ENCODE results near the gene PTPRJ. TPM values are rescaled to one million over a fixed set of nuclear protein-coding genes. Genes with fewer than 3 reads are reported as not detected.
A peak's percentile ranks its signal among the peaks of the same experiment; 100 is the strongest.

The PTPRJ gene
- total and polyA plus RNA-seq, 2 donors (not counting 3 experiments of a cell fraction or from before 2014, with no cell fraction given), result 3.1 to 7.7 TPM

DNA sequence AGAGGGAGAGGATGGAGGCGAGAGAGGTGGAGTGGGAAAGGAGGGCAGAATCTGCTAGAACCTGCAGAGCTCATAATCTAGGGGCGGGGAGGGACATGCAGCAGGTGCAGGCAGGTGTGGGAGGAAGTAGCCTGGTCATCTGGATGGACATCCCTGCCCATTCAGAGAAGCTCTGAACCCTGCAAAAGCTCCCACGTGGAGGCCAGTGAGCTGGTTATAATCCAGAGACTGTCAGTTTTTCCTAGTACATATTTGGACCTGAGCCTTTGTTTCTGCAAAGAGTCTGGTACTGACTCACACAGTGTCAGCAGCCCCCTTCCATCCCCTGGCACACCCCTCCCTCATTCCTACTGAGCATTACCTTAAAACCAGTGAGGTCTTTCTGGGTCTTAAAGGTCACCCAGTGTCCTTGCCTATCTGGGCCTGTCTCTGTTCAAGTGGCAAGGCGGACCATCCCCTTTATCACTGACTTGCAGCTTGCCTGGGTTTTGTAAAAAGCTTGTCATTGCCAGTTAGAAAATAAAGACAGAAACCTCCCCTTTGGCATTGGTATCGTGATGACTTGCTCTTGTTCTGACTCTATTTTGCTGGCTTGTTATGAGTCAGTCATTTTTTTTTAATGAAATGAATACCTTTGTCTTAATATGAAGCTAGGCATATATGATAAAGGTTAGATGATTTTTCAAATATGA lies 26.1 kb downstream of the PTPRJ start:
- H3K79me2 ChIP-seq (ENCODE audit: control insufficient read depth, insufficient read depth, low read length), result no peaks in the 10 kb centered on the region
- ChIA-PET CTCF (interaction anchor here (1.2 to 1.5 kb wide), 4 partner anchors 12 to 153 kb away, joined by 3 to 7 read pairs (median 3); no protein-coding TSS in a partner anchor), POLR2A (no interaction called here)
- no TSS peak for BruUV-seq (replicated peaks)
- no peaks in the 10 kb centered on the region for H3K9me1 ChIP-seq (replicated peaks; ENCODE audit: control insufficient read depth, extremely low read depth, insufficient read depth, low read length)
- H3K36me3 ChIP-seq (ENCODE audit: control insufficient read depth in 2 of 2, extremely low read depth in 1 of 2, insufficient read depth in 2 of 2, low read length in 2 of 2), result no peaks in the 10 kb centered on the region
- H4K20me1 ChIP-seq (replicated peaks; ENCODE audit: control insufficient read depth, extremely low read depth, insufficient read depth, low read length), result no peaks in the 10 kb centered on the region
- FAIRE-seq (peak; percentile 35), DNase-seq (ENCODE audit: low read depth, low spot score) (peak; percentile 37)
- no peak overlapping the region for H3K4me2 ChIP-seq (ENCODE audit: insufficient read depth, low read length)
- H3K4me1 ChIP-seq (ENCODE audit: control insufficient read depth, extremely low read depth, insufficient read depth, low read length), result no peaks in the 10 kb centered on the region
- no peaks in the 10 kb centered on the region for H3K27me3 ChIP-seq (ENCODE audit: control insufficient read depth in 2 of 2, insufficient read depth in 2 of 2, low read length in 2 of 2)
- dilution Hi-C loops (cut with MboI; ENCODE audit: extremely low pct_ligation_motif_present, low sequenced_read_pairs) (no loop called here), intact Hi-C loops (cut with micrococcal nuclease) (no loop called here)
- H3K9me3 ChIP-seq (replicated peaks; ENCODE audit: control insufficient read depth, insufficient read depth, low read length), result no peaks in the 10 kb centered on the region
- H3K9ac ChIP-seq (replicated peaks; ENCODE audit: extremely low read depth, insufficient read depth, low read length), result no peak overlapping the region
- TF ChIP-seq, protein P1, sequence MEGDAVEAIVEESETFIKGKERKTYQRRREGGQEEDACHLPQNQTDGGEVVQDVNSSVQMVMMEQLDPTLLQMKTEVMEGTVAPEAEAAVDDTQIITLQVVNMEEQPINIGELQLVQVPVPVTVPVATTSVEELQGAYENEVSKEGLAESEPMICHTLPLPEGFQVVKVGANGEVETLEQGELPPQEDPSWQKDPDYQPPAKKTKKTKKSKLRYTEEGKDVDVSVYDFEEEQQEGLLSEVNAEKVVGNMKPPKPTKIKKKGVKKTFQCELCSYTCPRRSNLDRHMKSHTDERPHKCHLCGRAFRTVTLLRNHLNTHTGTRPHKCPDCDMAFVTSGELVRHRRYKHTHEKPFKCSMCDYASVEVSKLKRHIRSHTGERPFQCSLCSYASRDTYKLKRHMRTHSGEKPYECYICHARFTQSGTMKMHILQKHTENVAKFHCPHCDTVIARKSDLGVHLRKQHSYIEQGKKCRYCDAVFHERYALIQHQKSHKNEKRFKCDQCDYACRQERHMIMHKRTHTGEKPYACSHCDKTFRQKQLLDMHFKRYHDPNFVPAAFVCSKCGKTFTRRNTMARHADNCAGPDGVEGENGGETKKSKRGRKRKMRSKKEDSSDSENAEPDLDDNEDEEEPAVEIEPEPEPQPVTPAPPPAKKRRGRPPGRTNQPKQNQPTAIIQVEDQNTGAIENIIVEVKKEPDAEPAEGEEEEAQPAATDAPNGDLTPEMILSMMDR (IDR thresholded peaks at IDR 0.05; ENCODE audit: extremely low read depth in 1 of 2, insufficient read depth in 1 of 2, low read depth in 1 of 2, low read length in 2 of 2), result no peak
- no peak for TF ChIP-seq JUN (IDR thresholded peaks at IDR 0.05; ENCODE audit: borderline replicate concordance, insufficient read depth, insufficient read length, low read depth)
- no peak for TF ChIP-seq EZH2 (IDR thresholded peaks at IDR 0.05; ENCODE audit: borderline replicate concordance, low read depth, low read length, severe bottlenecking)
- no peak for TF ChIP-seq POLR2A (IDR thresholded peaks at IDR 0.05; ENCODE audit: low read depth, low read length)
- no peak for TF ChIP-seq MAX (IDR thresholded peaks at IDR 0.05; ENCODE audit: insufficient read depth, insufficient read length)
- no peak for TF ChIP-seq GATA2 (IDR thresholded peaks at IDR 0.05; ENCODE audit: insufficient read depth, insufficient read length, low read depth, low read length)
- TF ChIP-seq POLR2AphosphoS5 (IDR thresholded peaks at IDR 0.05; ENCODE audit: insufficient read depth, low read depth, low read length), result no peak
- no peak for TF ChIP-seq MYC (IDR thresholded peaks at IDR 0.05; ENCODE audit: low read depth, low read length)
- TF ChIP-seq FOS (IDR thresholded peaks at IDR 0.05; ENCODE audit: borderline replicate concordance, insufficient read depth, low read length), result no peak
- no peak overlapping the region for H3K4me3 ChIP-seq (replicated peaks in 1 of 3; ENCODE audit: insufficient read depth in 1 of 3, low read depth in 1 of 3, low read length in 3 of 3)
- no peak overlapping the region for H2AFZ ChIP-seq (ENCODE audit: low read depth, low read length)
- H3K27ac ChIP-seq (ENCODE audit: insufficient read depth, low read depth, low read length), result no peak overlapping the region

Data from endothelial cell of umbilical vein (primary cell).